Astrocyte (in vitro differentiated cells and primary cell): ENCODE measurements around the gene PCBP4.

Experiments used
- CTCF ChIP-seq: IDR thresholded peaks from 2 replicates; pipeline ENCODE4 v1.5.1; 2011; ENCODE audit warnings: low read depth, mild to moderate bottlenecking, inconsistent platforms, low read length, moderate library complexity; ENCODE audit not compliant: insufficient read depth
- EZH2 ChIP-seq: IDR thresholded peaks from 2 replicates; pipeline ENCODE4 v1.6.1; 2012; ENCODE audit warnings: mild to moderate bottlenecking, low read length, inconsistent platforms; ENCODE audit not compliant: insufficient read depth

DNA sequence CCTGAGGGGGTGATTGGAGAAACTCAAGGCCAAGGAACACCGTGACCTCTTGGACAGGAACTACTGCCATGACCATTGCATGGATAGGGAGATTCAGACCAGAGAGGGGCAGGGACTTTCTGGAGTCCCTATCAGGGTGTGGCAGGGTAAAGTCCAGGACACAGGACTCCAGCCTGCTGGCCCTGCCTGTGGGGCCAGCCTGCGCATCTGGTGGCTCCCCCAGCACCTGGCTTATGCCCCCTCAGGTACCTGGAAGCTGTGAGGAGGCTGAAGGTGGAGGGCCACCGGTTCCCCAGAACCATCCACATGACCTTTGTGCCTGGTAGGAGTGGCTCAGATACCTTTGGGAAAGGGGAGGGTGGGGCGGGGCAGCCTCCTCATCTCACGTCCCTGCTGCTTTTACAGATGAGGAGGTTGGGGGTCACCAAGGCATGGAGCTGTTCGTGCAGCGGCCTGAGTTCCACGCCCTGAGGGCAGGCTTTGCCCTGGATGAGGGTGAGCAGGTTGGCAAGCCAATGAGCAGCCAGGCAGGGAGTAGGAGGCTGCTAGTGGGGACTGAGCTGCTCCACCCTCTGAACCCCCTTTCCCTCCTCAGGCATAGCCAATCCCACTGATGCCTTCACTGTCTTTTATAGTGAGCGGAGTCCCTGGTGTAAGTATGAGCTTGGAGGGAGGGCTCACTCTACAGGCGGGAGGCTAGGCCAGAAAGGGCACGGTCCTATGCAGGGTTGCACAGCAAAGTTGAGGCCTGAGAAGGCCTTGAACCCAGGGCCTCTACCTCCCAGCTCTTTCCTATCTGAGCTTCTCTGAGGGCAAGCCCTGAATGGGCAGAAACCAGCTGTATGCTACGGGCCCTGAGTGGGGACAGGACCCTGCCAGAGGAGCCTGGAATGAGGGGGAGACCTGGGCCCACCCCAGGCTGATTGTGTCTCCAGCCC is 19.0 kb upstream of the PCBP4 start:
- TF ChIP-seq CTCF (no peak), EZH2 (no peak)
